Subcutaneous adipose tissue (tissue), 4 donors: ENCODE results near the gene TMEM163. TPM values are rescaled to one million over a fixed set of nuclear protein-coding genes. Genes with fewer than 3 reads are reported as not detected.

Experiments
- total RNA-seq, 4 donors: library from RNA; depleted of rRNA; stranded (reverse); fragments of >200 nt; gene quantifications; one replicate each; pipeline ENCODE4 v1.1.0, GENCODE V29; 2016
- TF ChIP-seq, protein P1 (sequence below): fragments of 450-650 bp; IDR thresholded peaks from one replicate; pipeline ENCODE4 v1.5.1; 2016; ENCODE audit warnings: low read depth, mild to moderate bottlenecking, control low read depth, antibody characterized with exemption, moderate library complexity

Gene TMEM163
- total RNA-seq, 4 donors from 2014 or later: 0.16 to 3.2 TPM; not detected in 2

GRCh38 chr2:134501476-134502091 lies 217.2 kb downstream of the TMEM163 start:
- TF ChIP-seq, protein P1, sequence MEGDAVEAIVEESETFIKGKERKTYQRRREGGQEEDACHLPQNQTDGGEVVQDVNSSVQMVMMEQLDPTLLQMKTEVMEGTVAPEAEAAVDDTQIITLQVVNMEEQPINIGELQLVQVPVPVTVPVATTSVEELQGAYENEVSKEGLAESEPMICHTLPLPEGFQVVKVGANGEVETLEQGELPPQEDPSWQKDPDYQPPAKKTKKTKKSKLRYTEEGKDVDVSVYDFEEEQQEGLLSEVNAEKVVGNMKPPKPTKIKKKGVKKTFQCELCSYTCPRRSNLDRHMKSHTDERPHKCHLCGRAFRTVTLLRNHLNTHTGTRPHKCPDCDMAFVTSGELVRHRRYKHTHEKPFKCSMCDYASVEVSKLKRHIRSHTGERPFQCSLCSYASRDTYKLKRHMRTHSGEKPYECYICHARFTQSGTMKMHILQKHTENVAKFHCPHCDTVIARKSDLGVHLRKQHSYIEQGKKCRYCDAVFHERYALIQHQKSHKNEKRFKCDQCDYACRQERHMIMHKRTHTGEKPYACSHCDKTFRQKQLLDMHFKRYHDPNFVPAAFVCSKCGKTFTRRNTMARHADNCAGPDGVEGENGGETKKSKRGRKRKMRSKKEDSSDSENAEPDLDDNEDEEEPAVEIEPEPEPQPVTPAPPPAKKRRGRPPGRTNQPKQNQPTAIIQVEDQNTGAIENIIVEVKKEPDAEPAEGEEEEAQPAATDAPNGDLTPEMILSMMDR: no peak

GRCh38 chr2:134500211-134500935 lies 218.4 kb downstream of the TMEM163 start:
- TF ChIP-seq, protein P1: no peak

GRCh38 chr2:134499307-134499926 lies 219.4 kb downstream of the TMEM163 start:
- TF ChIP-seq, protein P1: no peak

DNA sequence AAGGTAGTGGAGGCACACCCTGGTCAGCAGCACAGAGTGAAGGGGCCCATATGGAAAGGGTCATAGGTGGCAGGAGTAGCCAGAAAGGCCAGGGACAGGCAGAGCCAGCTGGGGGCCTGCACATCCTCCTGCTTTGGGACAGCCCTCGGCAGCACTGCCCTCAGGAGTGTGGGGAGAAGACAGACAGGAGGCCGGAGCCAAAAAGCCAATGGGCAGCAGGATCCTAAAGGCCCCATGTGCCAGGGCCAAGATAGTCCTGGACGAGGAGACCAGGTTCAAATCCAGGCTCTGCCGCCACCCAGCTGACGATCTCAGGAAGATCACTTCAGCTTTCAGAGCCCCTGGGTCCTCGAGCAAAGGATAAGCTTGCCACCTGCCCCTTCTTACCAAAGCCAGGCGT lies 220.1 kb downstream of the TMEM163 start:
- TF ChIP-seq, protein P1: no peak

DNA sequence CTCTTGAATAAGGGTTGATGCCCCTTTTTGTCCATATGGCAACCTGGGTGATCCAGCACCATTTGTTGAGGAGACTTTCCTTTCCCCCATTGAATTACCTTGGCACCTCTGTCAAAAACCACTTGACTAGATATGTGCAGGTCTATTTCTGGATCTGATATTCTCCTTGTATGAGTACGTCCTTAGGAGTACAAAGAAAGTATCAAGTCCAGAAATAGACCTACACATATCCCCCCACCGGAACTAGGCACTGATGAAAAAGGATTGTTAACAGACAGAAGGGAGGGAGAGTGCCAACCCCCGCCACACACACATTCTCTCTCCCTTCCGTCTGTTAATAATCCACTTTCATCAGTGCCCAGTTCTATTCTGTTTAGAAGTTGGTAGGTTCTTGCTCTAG lies 225.0 kb downstream of the TMEM163 start:
- TF ChIP-seq, protein P1: no peak

- TF ChIP-seq, protein P1: no peak
Observed at GRCh38 chr2:134491771-134492441, 226.9 kb downstream of the TMEM163 start.

GRCh38 chr2:134491022-134491421 lies 227.8 kb downstream of the TMEM163 start:
- TF ChIP-seq, protein P1: no peak
